NCI-H146 (cell line): Measurements from ENCODE around the gene ARHGAP10.

Experiments
- DNase-seq: peaks from one replicate; lab custom pipeline; 2025; lab: John Stamatoyannopoulos, UW

ARHGAP10 gene

GRCh38 chr4:148094149-148094548, 362.3 kb downstream of the ARHGAP10 start:
- no peak for DNase-seq

GRCh38 chr4:148095346-148095923, 363.5 kb downstream of the ARHGAP10 start:
- no peak for DNase-seq

GRCh38 chr4:148097801-148098200, 365.9 kb downstream of the ARHGAP10 start:
- DNase-seq = no peak

- DNase-seq = no peak
Measured at GRCh38 chr4:148101235-148101634, 369.3 kb downstream of the ARHGAP10 start.

GRCh38 chr4:148101790-148102189, 369.9 kb downstream of the ARHGAP10 start:
- no peak for DNase-seq

GRCh38 chr4:148103597-148104355, 371.9 kb downstream of the ARHGAP10 start:
- no peak for DNase-seq

GRCh38 chr4:148108766-148109165, 376.9 kb downstream of the ARHGAP10 start:
- DNase-seq = no peak

GRCh38 chr4:148109216-148109615, 377.3 kb downstream of the ARHGAP10 start:
- no peak for DNase-seq

GRCh38 chr4:148110169-148110568, 378.3 kb downstream of the ARHGAP10 start:
- DNase-seq = no peak

GRCh38 chr4:148112231-148112982, 380.5 kb downstream of the ARHGAP10 start:
- DNase-seq = no peak

- DNase-seq = no peak
Measured at GRCh38 chr4:148114436-148114835, 382.5 kb downstream of the ARHGAP10 start.

GRCh38 chr4:148116264-148116663, 384.4 kb downstream of the ARHGAP10 start:
- no peak for DNase-seq

GRCh38 chr4:148116969-148117368, 385.1 kb downstream of the ARHGAP10 start:
- no peak for DNase-seq

- DNase-seq = no peak
Measured at GRCh38 chr4:148118179-148118578, 386.3 kb downstream of the ARHGAP10 start.

GRCh38 chr4:148118633-148119032, 386.7 kb downstream of the ARHGAP10 start:
- no peak for DNase-seq

- DNase-seq = no peak
Measured at GRCh38 chr4:148120216-148120615, 388.3 kb downstream of the ARHGAP10 start.
